Liver (tissue), 9 donors: ENCODE data around the gene PRRT2. TPM values are rescaled to one million over a fixed set of nuclear protein-coding genes. Genes with fewer than 3 reads are reported as not detected.

Experiments used
- DNase-seq: peaks from one replicate; pipeline ENCODE4 v3.0.0-alpha.2; 2017; ENCODE audit warnings: low spot score
- H3K27ac ChIP-seq, 2 donors: one replicate each; pipeline ENCODE4 v1.7.0; 2013; ENCODE audit warnings: inconsistent platforms in 2 of 2, low read length in 2 of 2, control low read depth in 1 of 2, low read depth in 1 of 2, mild to moderate bottlenecking in 1 of 2
- H3K27me3 ChIP-seq, 4 donors: one replicate each; pipeline versions ENCODE4 v1.6.1 to v1.7.0; 2013; ENCODE audit warnings: low read length in 3 of 4, inconsistent platforms in 1 of 4, mild to moderate bottlenecking in 1 of 4, moderate library complexity in 1 of 4; ENCODE audit not compliant: control insufficient read depth in 4 of 4, insufficient read depth in 4 of 4
- H3K36me3 ChIP-seq, 4 donors: one replicate each; pipeline versions ENCODE4 v1.6.1 to v1.7.0; 2013; ENCODE audit warnings: low read length in 3 of 4, mild to moderate bottlenecking in 3 of 4, low read depth in 1 of 4, moderate library complexity in 1 of 4; ENCODE audit not compliant: control insufficient read depth in 4 of 4, insufficient read depth in 3 of 4
- H3K4me1 ChIP-seq, 4 donors: one replicate each; pipeline versions ENCODE4 v1.6.1 to v1.7.0; 2013; ENCODE audit warnings: low read length in 3 of 4, mild to moderate bottlenecking in 3 of 4, moderate library complexity in 1 of 4; ENCODE audit not compliant: control insufficient read depth in 4 of 4, insufficient read depth in 4 of 4
- H3K4me3 ChIP-seq, 3 donors: one replicate each; pipeline versions ENCODE4 v1.6.1 to v1.7.0; 2013; ENCODE audit warnings: low read length in 3 of 3, control low read depth in 1 of 3, low read depth in 1 of 3, mild to moderate bottlenecking in 1 of 3
- H3K9ac ChIP-seq, 2 donors: one replicate each; pipeline ENCODE4 v1.7.0; 2013; ENCODE audit warnings: low read length in 2 of 2, mild to moderate bottlenecking in 2 of 2, moderate library complexity in 2 of 2, control low read depth in 1 of 2, low read depth in 1 of 2
- H3K9me3 ChIP-seq, 4 donors: one replicate each; pipeline versions ENCODE4 v1.6.1 to v1.7.0; 2013; ENCODE audit warnings: low read length in 3 of 4; ENCODE audit not compliant: control insufficient read depth in 4 of 4
- CTCF ChIP-seq: fragments of 150-350 bp; IDR thresholded peaks from 2 replicates; pipeline ENCODE4 v1.5.1; 2017; ENCODE audit warnings: improper control_type of control experiment, low read depth, low read length; ENCODE audit not compliant: missing input control
- FOXA1 ChIP-seq: IDR thresholded peaks from 2 replicates; pipeline ENCODE4 v1.6.1; 2016; ENCODE audit warnings: antibody characterized with exemption
- FOXA2 ChIP-seq: IDR thresholded peaks from 2 replicates; pipeline ENCODE4 v1.6.1; 2016; ENCODE audit warnings: antibody characterized with exemption
- GABPA ChIP-seq, 2 donors: IDR thresholded peaks in 1 of 2; conservative IDR thresholded peaks in 1 of 2; 2 replicates each; pipeline ENCODE4 v1.6.1; 2016; ENCODE audit warnings: antibody characterized with exemption in 2 of 2, mild to moderate bottlenecking in 1 of 2, moderate library complexity in 1 of 2
- HNF4A ChIP-seq, 2 donors: conservative IDR thresholded peaks; 2 replicates each; pipeline ENCODE4 v1.6.1; 2016; ENCODE audit warnings: antibody characterized with exemption in 2 of 2, mild to moderate bottlenecking in 2 of 2
- HNF4G ChIP-seq: IDR thresholded peaks from 2 replicates; pipeline ENCODE4 v1.6.1; 2016; ENCODE audit warnings: antibody characterized with exemption
- JUND ChIP-seq, 2 donors: IDR thresholded peaks; 2 replicates each; pipeline ENCODE4 v1.6.1; 2016; ENCODE audit warnings: antibody characterized with exemption in 2 of 2
- NR2F2 ChIP-seq: IDR thresholded peaks from 2 replicates; pipeline ENCODE4 v1.6.1; 2016; ENCODE audit warnings: antibody characterized with exemption
- RAD21 ChIP-seq, 2 donors: IDR thresholded peaks; 2 replicates each; pipeline ENCODE4 v1.6.1; 2016; ENCODE audit warnings: antibody characterized with exemption in 2 of 2, mild to moderate bottlenecking in 2 of 2
- RXRA ChIP-seq, 2 donors: IDR thresholded peaks; 2 replicates each; pipeline ENCODE4 v1.6.1; 2017 to 2018; ENCODE audit warnings: antibody characterized with exemption in 2 of 2, mild to moderate bottlenecking in 1 of 2
- WGBS: extraction: QIAGEN DNeasy Blood & Tissue Kit; methylation state at CpG from one replicate; pipeline ENCODE4 v1.1.7; 2013; 5-methylcytosine and 5-hydroxymethylcytosine counted together
- polyA plus RNA-seq, 2 donors: library from polyadenylated mRNA; stranded (reverse) in 1 of 2; unstranded in 1 of 2; fragments of 200-250 nt in 1 of 2; fragments of >200 nt in 1 of 2; fragmentation: Nextera tagmentation in 1 of 2; extraction: Ambion mirVana in 1 of 2; gene quantifications; one replicate each; pipeline versions ENCODE4 v1.2.1 to v1.2.3, GENCODE V29; 2013 to 2015
- total RNA-seq, 2 donors: library from RNA; depleted of rRNA; stranded (reverse); fragments of >200 nt; gene quantifications; one replicate each; pipeline ENCODE4 v1.2.3, GENCODE V29; 2014
- TF ChIP-seq, protein P1 (sequence below): IDR thresholded peaks from 2 replicates; pipeline ENCODE4 v1.6.1; 2016; ENCODE audit warnings: antibody characterized with exemption
- TF ChIP-seq, protein P2 (sequence below): IDR thresholded peaks from 2 replicates; pipeline ENCODE4 v1.6.1; 2016; ENCODE audit warnings: antibody characterized with exemption
- TF ChIP-seq, protein P3 (sequence below): IDR thresholded peaks from 2 replicates; pipeline ENCODE4 v1.6.1; 2016; ENCODE audit warnings: antibody characterized with exemption, mild to moderate bottlenecking
- donor health status: healthy.
- donor health status: healthy.
- donor health status: healthy.
- donor health status: healthy.
- donor health status: healthy.

The PRRT2 gene
- total and polyA plus RNA-seq, 4 donors = 0.09 to 0.59 (median 0.22) TPM

- no peak for DNase-seq
- H3K27me3 ChIP-seq = no peaks in the 10 kb centered on the region
- H3K4me3 ChIP-seq = no peak overlapping the region
- no peak overlapping the region for H3K27ac ChIP-seq
- H3K36me3 ChIP-seq = peaks cover 16 to 65% (median 19%) of the 10 kb centered on the region in 4 donors
- no peaks in the 10 kb centered on the region for H3K9me3 ChIP-seq
- no peaks in the 10 kb centered on the region for H3K4me1 ChIP-seq
- no peak for TF ChIP-seq HNF4G
- TF ChIP-seq FOXA1 = no peak
- no peak for TF ChIP-seq RAD21 (IDR thresholded peaks at IDR 0.05)
- WGBS = 92% methylated on average over 10 of the region's 10 CpGs
- no peak overlapping the region for H3K9ac ChIP-seq
Measured at GRCh38 chr16:29840240-29840639, 28.2 kb downstream of the PRRT2 start.

DNA sequence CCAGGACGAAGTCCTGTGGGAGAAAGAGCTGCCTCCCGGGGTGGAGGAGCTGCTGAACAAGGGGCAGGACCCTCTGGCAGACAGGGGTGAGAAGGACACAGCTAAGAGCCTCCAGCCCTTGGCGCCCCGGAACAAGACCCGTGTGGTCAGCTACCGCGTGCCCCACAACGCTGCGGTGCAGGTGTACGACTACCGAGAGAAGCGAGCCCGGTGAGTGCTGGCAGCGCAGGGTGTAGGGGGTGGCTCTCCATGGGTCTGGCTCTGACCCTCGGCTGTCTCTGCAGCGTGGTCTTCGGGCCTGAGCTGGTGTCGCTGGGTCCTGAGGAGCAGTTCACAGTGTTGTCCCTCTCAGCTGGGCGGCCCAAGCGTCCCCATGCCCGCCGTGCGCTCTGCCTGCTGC lies 29.6 kb downstream of the PRRT2 start:
- Histone ChIP-seq H3K9me3 (no peaks in the 10 kb centered on the region), H3K36me3 (peaks cover 18 to 70% (median 23%) of the 10 kb centered on the region in 4 donors), H3K27ac (no peak overlapping the region), H3K27me3 (no peaks in the 10 kb centered on the region), H3K4me3 (no peak overlapping the region), H3K9ac (no peak overlapping the region), H3K4me1 (no peaks in the 10 kb centered on the region)
- TF ChIP-seq, protein P1, sequence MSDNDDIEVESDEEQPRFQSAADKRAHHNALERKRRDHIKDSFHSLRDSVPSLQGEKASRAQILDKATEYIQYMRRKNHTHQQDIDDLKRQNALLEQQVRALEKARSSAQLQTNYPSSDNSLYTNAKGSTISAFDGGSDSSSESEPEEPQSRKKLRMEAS = no peak
- no peak for TF ChIP-seq NR2F2
- TF ChIP-seq, protein P2, sequence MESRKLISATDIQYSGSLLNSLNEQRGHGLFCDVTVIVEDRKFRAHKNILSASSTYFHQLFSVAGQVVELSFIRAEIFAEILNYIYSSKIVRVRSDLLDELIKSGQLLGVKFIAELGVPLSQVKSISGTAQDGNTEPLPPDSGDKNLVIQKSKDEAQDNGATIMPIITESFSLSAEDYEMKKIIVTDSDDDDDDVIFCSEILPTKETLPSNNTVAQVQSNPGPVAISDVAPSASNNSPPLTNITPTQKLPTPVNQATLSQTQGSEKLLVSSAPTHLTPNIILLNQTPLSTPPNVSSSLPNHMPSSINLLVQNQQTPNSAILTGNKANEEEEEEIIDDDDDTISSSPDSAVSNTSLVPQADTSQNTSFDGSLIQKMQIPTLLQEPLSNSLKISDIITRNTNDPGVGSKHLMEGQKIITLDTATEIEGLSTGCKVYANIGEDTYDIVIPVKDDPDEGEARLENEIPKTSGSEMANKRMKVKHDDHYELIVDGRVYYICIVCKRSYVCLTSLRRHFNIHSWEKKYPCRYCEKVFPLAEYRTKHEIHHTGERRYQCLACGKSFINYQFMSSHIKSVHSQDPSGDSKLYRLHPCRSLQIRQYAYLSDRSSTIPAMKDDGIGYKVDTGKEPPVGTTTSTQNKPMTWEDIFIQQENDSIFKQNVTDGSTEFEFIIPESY = no peak
- no peak for TF ChIP-seq RXRA (IDR thresholded peaks at IDR 0.05)
- TF ChIP-seq, protein P3, sequence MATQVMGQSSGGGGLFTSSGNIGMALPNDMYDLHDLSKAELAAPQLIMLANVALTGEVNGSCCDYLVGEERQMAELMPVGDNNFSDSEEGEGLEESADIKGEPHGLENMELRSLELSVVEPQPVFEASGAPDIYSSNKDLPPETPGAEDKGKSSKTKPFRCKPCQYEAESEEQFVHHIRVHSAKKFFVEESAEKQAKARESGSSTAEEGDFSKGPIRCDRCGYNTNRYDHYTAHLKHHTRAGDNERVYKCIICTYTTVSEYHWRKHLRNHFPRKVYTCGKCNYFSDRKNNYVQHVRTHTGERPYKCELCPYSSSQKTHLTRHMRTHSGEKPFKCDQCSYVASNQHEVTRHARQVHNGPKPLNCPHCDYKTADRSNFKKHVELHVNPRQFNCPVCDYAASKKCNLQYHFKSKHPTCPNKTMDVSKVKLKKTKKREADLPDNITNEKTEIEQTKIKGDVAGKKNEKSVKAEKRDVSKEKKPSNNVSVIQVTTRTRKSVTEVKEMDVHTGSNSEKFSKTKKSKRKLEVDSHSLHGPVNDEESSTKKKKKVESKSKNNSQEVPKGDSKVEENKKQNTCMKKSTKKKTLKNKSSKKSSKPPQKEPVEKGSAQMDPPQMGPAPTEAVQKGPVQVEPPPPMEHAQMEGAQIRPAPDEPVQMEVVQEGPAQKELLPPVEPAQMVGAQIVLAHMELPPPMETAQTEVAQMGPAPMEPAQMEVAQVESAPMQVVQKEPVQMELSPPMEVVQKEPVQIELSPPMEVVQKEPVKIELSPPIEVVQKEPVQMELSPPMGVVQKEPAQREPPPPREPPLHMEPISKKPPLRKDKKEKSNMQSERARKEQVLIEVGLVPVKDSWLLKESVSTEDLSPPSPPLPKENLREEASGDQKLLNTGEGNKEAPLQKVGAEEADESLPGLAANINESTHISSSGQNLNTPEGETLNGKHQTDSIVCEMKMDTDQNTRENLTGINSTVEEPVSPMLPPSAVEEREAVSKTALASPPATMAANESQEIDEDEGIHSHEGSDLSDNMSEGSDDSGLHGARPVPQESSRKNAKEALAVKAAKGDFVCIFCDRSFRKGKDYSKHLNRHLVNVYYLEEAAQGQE = no peak
- no peak for TF ChIP-seq HNF4A (conservative IDR thresholded peaks at IDR 0.05)
- TF ChIP-seq FOXA2 = no peak
- TF ChIP-seq GABPA (IDR thresholded peaks at IDR 0.05 in 1 of 2, conservative IDR thresholded peaks at IDR 0.05 in 1 of 2) = no peak
- no peak for TF ChIP-seq CTCF
- no peak for TF ChIP-seq FOXA1
- no peak for TF ChIP-seq JUND (IDR thresholded peaks at IDR 0.05)
- DNase-seq = no peak
- WGBS = 95% methylated on average over 23 of the region's 23 CpGs
